ENCODE data around the gene SLC39A1.

SLC39A1 gene

GRCh38 chr1:153970346-153970745 lies 7.0 kb upstream of the SLC39A1 start:
- DNase-seq, result no peak
- Histone ChIP-seq H3K27me3 (no peaks in the 10 kb centered on the region), H3K4me3 (no peak overlapping the region), H3K4me1 (peaks cover 0 to 28% (median 17%) of the 10 kb centered on the region in 4 donors), H3K9me3 (no peaks in the 10 kb centered on the region), H3K36me3 (peaks cover 14 to 32% (median 19%) of the 10 kb centered on the region in 3 donors), H3K27ac (no peak overlapping the region)
- intact Hi-C loops (cut with DNase I; ENCODE audit: low total_unique reads), result loop anchor here (10.0 kb wide), 1 partner anchor 46 kb away; the partner anchor contains the start of gene GATAD2B
- TF ChIP-seq CTCF (IDR thresholded peaks at IDR 0.05), result no peak

DNA sequence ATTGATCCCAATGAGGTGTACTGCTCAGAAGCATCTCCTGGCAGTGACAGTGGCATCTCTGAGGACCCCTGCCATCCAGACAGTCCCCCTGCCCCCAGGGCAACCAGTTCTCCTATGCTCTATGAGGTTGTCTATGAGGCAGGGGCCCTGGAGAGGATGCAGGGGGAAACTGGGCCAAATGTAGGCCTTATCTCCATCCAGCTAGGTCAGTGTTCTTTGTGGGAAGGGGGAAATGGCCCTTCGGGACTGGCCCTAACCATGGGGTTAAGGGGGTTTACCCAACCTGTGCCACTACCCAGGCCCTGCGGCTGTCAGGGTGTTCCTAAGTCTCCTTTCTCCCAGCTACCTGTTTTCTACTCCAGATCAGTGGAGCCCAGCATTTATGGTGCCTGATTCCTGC lies 5.6 kb upstream of the SLC39A1 start:
- Histone ChIP-seq H3K27ac (no peak overlapping the region), H3K4me3 (no peak overlapping the region)

GRCh38 chr1:153968408-153968807 lies 5.1 kb upstream of the SLC39A1 start:
- H3K4me3 ChIP-seq, result peak overlapping the region; percentile 62
- H3K27ac ChIP-seq, result peak overlapping the region; percentile 78 to 88
- H3K36me3 ChIP-seq, result peaks cover 0 to 13% (median under 1%) of the 10 kb centered on the region in 3 donors
- intact Hi-C loops (cut with DNase I; ENCODE audit: low total_unique reads), result no loop called here
- no peaks in the 10 kb centered on the region for H3K9me3 ChIP-seq
- DNase-seq, result no peak
- peaks cover 0 to 43% (median 27%) of the 10 kb centered on the region in 4 donors for H3K4me1 ChIP-seq
- H3K27me3 ChIP-seq, result no peaks in the 10 kb centered on the region
- no peak for TF ChIP-seq CTCF (IDR thresholded peaks at IDR 0.05)

More for the DNA sequence above, 5.6 kb upstream of the SLC39A1 start:
- Histone ChIP-seq H3K9me3 (no peaks in the 10 kb centered on the region), H3K36me3 (peaks cover under 1 to 18% (median 6%) of the 10 kb centered on the region in 3 donors), H3K27me3 (no peaks in the 10 kb centered on the region), H3K4me1 (peaks cover 0 to 41% (median 25%) of the 10 kb centered on the region in 4 donors)
- intact Hi-C loops (cut with DNase I; ENCODE audit: low total_unique reads), result no loop called here
- DNase-seq, result no peak
- no peak for TF ChIP-seq CTCF (IDR thresholded peaks at IDR 0.05)

DNA sequence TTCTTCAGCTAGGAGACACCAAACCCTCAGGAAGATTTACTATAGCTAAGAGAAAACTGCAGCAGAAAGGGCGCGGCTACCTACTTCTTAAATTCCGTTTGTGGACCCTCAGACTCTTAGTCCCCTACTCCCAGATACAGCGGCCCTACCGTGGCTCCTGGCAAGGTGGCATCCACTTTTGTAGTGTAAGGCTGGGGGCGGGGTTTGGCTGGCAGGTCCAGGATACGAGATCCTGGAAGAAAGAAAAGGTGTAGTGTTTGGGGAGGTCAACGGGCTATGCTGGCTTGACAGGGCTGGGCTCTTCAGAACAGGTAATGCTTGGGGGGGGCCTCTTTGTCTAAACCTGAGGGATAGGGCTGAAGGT lies 4.6 kb upstream of the SLC39A1 start:
- DNase-seq, result peak; percentile 48 to 75
- TF ChIP-seq CTCF (IDR thresholded peaks at IDR 0.05), result no peak
- intact Hi-C loops (cut with DNase I; ENCODE audit: low total_unique reads), result no loop called here
- peaks cover 0 to 8% (median 0%) of the 10 kb centered on the region in 3 donors for H3K36me3 ChIP-seq
- peaks cover 0 to 44% (median 27%) of the 10 kb centered on the region in 4 donors for H3K4me1 ChIP-seq
- no peaks in the 10 kb centered on the region for H3K27me3 ChIP-seq
- peak overlapping the region; percentile 62 for H3K4me3 ChIP-seq
- peak overlapping the region; percentile 78 to 88 for H3K27ac ChIP-seq
- H3K9me3 ChIP-seq, result no peaks in the 10 kb centered on the region

DNA sequence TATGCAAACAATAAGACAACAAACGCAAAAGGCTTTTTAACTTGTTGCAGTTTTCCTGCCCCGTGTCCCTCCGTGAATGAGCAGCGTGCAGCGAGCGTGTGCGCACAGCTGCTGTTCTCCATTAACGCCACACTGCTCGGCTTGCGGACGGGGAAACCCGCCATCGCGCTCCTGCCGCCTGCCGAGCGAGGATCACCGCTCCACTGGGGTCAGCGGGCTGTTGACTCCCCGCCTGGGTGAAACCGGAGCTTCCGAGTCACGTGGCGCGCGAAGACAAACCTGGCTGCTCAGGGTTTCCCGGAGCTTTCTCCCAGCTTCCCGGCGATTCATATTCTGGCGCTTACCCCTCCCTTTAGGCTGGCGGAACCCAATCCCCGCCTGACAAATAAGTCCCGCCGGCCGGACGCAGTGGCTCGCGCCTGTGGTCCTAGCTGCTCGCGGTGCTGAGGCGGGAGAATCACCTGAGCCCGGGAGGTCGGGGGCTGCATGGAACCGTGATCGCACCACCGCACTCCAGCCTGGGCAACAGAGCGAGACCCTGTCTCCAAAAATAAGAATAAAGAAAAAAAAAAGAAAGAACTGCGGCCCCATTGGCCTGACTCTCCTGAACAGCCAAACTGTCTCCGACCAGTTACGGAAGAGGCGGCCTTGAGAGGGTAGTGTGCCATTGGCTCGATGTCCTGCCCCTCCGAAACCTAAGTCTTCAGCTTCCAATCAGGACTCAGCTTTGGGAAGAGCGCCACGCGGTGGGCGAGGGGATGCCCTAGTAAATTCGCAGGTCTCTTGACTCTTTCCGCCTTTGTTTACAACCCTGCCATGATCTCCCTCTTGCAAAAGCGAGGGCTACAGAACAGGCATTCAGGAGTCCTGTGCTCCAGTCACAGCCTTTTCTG lies 4.0 kb upstream of the SLC39A1 start, which contains the start of gene CREB3L4:
Gene CREB3L4 (plus strand): TSS at position 796 of the 893 bp plus-strand sequence. CDS start 624 bp downstream, outside the sequence.
- peak within 1 kb of the TSS; percentile 62 for H3K4me3 ChIP-seq
- H3K27me3 ChIP-seq, result no peaks in the 10 kb centered on the region
- peaks cover 0 to 50% (median 31%) of the 10 kb centered on the region in 4 donors for H3K4me1 ChIP-seq
- peak; percentile 17 to 37 for TF ChIP-seq CTCF (IDR thresholded peaks at IDR 0.05)
- peaks cover 0 to 2% (median 0%) of the 10 kb centered on the region in 3 donors for H3K36me3 ChIP-seq
- H3K27ac ChIP-seq, result peak within 1 kb of the TSS; percentile 78 to 88
- intact Hi-C loops (cut with DNase I; ENCODE audit: low total_unique reads), result no loop called here
- peak; percentile 94 to 96 for DNase-seq
- no peaks in the 10 kb centered on the region for H3K9me3 ChIP-seq
